GM19240 (cell line): ENCODE data around the gene CD200R1L.

Source experiments
- DNase-seq: peaks from one replicate; pipeline ENCODE4 v3.0.0; 2011; ENCODE audit warnings: low spot score; ENCODE audit not compliant: insufficient read length

The CD200R1L gene

GRCh38 chr3:112769286-112769978 is 77.2 kb downstream of the CD200R1L start:
- DNase-seq, result no peak

GRCh38 chr3:112767777-112768176 is 78.9 kb downstream of the CD200R1L start:
- DNase-seq, result no peak

- DNase-seq, result peak; percentile 19
Measured at GRCh38 chr3:112767177-112767576, 79.5 kb downstream of the CD200R1L start.
